Left ventricle myocardium inferior (tissue), 1 donor: Measurements from ENCODE around the gene CABLES1. TPM values are rescaled to one million over a fixed set of nuclear protein-coding genes. Genes with fewer than 3 reads are reported as not detected.
"Not testable (repeated sequence)": the region's sequence is repeated elsewhere in the genome, so short reads cannot be mapped to it uniquely, and the experiment has no call there.

ENCODE experiments used
- DNase-seq: peaks from one replicate; pipeline ENCODE4 v3.0.0-alpha.2; 2020
- H3K27ac ChIP-seq: fragments of 200-600 bp; replicated peaks from 2 replicates; pipeline ENCODE4 v1.8.0; 2021
- H3K27me3 ChIP-seq: fragments of 200-600 bp; 2 replicates; pipeline ENCODE4 v1.8.0; 2021; ENCODE audit warnings: low read depth
- H3K36me3 ChIP-seq: fragments of 200-600 bp; 2 replicates; pipeline ENCODE4 v1.8.0; 2021
- H3K4me1 ChIP-seq: fragments of 200-600 bp; 2 replicates; pipeline ENCODE4 v1.8.0; 2021
- H3K4me3 ChIP-seq: fragments of 200-600 bp; 2 replicates; pipeline ENCODE4 v1.8.0; 2021; ENCODE audit warnings: mild to moderate bottlenecking, moderate library complexity
- H3K9me3 ChIP-seq: fragments of 200-600 bp; replicated peaks from 2 replicates; pipeline ENCODE4 v1.8.0; 2021
- intact Hi-C: fragments of 100-400 bp; cut with micrococcal nuclease; formaldehyde crosslinking; loops from one replicate; pipeline ENCODE4 v1.11.0; 2022
- total RNA-seq: library from RNA; stranded (reverse); fragmentation: NEBNext Ultra II Directional; extraction: Animal tissue kit (Norgen Biotek cat#: 25700); gene quantifications from one replicate; pipeline ENCODE4 v1.2.1, GENCODE V29; 2021
- TF ChIP-seq, protein P1 (sequence below): fragments of 200-600 bp; IDR thresholded peaks from 2 replicates; pipeline ENCODE4 v1.8.0; 2021; ENCODE audit warnings: antibody characterized with exemption, mild to moderate bottlenecking, borderline replicate concordance
- donor health status: DM: no; HTN: yes; CAD: no; lungs with severe emphysema.

CABLES1 gene
- total RNA-seq, 1 donor from 2014 or later = 2.7 TPM

DNA sequence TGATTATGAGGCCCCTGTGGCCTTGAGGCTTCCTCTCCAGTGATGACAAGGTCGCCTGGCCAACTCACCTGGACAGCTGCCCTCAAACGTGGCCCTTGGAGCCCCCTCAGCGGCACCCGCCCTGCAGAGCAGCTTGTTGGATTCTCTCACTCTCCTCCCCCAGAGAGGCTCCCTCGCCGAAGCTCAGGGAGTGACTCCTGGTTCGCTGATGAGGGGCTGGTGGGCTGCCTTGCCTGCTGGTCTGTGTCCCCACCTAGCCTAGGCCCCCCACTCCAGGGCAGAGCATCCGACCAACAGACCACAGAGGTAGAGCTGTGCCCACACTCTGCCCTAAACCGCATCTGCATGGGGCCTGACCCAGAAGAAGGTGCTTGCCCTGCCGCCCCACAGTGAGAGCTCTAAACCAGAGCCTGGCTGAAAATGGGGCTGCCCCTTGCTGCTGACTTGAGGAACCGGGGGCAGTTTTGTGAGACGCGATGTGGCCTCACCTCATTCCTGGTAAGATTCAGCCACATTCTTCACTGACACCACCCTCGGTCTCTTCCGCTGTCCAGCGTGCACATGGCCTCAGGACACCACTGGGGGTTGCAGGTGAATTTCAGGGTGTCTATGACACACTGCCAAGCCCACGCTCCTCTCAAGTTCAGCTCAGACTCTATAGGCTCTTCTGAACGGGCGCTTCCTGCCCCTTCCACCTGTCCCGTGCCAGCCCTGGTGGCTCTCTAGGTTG is 131.6 kb downstream of the CABLES1 start:
- Histone ChIP-seq H3K9me3 (peaks cover 22% of the 10 kb centered on the region), H3K27me3 (no peaks in the 10 kb centered on the region), H3K36me3 (peaks cover 10% of the 10 kb centered on the region), H3K27ac (no peak overlapping the region), H3K4me3 (no peak overlapping the region), H3K4me1 (peaks cover 8% of the 10 kb centered on the region)
- intact Hi-C loops = no loop called here
- no peak for DNase-seq
- TF ChIP-seq, protein P1, sequence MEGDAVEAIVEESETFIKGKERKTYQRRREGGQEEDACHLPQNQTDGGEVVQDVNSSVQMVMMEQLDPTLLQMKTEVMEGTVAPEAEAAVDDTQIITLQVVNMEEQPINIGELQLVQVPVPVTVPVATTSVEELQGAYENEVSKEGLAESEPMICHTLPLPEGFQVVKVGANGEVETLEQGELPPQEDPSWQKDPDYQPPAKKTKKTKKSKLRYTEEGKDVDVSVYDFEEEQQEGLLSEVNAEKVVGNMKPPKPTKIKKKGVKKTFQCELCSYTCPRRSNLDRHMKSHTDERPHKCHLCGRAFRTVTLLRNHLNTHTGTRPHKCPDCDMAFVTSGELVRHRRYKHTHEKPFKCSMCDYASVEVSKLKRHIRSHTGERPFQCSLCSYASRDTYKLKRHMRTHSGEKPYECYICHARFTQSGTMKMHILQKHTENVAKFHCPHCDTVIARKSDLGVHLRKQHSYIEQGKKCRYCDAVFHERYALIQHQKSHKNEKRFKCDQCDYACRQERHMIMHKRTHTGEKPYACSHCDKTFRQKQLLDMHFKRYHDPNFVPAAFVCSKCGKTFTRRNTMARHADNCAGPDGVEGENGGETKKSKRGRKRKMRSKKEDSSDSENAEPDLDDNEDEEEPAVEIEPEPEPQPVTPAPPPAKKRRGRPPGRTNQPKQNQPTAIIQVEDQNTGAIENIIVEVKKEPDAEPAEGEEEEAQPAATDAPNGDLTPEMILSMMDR = no peak

DNA sequence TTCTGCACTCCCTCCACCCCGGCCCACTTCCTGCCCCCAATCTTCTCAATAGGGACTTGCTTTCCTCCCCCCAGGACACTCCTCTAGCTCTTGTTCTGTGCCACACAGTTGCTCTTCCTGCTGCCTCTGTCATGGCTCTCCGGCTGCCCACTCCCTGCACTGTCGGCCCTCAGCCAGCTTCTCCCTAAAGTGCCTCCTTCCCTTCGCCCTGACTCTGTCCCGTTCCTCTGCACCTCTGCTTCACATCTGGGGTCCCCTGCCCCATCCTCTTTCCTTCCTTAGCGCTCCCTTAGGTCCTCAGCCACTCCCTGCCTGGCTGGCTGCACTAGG is 132.1 kb downstream of the CABLES1 start:
- Histone ChIP-seq H3K9me3 (peaks cover 22% of the 10 kb centered on the region), H3K27me3 (no peaks in the 10 kb centered on the region), H3K4me1 (peaks cover 8% of the 10 kb centered on the region), H3K4me3 (no peak overlapping the region), H3K27ac (no peak overlapping the region), H3K36me3 (peaks cover 10% of the 10 kb centered on the region)
- no peak for DNase-seq
- TF ChIP-seq, protein P1 = no peak
- intact Hi-C loops = no loop called here

DNA sequence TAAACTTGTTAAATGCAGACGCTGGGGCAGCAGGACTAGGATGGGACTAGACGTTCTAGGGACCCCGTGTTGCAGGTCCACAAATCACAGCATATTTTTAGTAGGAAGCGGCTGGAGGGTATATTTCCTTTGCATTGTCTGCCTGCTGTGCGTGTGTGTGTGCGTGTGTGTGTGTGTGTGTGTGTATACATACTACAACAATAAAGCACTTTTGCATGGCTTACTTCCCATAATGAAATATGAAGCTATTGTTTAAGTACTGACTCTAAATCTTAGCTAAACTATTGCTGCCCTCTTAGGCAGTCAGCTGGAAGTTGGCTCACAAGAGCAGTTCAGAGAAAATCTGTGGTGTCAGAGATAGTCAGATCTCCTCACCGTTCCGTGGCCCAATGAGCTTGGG is 133.4 kb downstream of the CABLES1 start:
- Histone ChIP-seq H3K4me1 (peaks cover 8% of the 10 kb centered on the region), H3K9me3 (peaks cover 22% of the 10 kb centered on the region), H3K36me3 (peaks cover 10% of the 10 kb centered on the region), H3K27me3 (no peaks in the 10 kb centered on the region), H3K4me3 (no peak overlapping the region), H3K27ac (no peak overlapping the region)
- TF ChIP-seq, protein P1 = no peak
- no peak for DNase-seq
- intact Hi-C loops = no loop called here

DNA sequence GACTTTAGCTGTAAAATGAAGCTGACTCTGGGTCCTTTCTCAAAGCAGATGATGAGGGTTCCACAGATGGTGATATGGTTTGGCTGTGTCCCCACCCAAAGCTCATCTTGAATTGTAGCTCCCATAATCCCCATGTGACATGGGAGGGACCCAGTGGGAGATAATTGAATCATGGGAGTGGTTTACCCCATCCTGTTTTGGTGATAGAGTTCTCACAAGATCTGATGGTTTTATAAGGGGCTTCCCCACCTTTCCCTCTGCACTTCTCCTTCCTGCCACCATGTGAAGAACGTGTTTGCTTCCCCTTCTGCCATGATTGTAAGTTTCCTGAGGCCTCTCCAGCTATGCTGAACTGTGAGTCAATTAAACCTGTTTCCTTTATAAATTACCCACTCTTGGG is 133.8 kb downstream of the CABLES1 start:
- H3K36me3 ChIP-seq, H3K4me3 ChIP-seq, intact Hi-C loops: not testable (repeated sequence)

DNA sequence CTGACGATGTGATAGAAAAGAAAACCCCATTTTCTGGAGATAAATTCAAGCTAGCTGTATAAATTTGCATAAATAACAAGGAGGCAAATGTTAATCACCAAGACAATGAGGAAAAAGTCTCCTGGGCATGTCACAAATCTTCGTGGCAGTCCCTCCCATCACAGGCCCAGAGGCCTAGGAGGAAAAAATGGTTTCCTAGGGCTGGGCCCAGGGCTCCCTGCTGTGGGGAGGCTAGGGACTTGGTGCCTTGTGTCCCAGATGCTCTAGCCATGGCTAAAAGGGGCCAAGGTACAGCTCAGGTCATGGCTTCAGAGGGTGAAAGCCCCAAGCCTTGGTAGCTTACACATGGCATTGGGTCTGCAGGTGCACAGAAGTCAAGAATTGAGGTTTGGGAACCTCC is 134.6 kb downstream of the CABLES1 start:
- H3K9me3 ChIP-seq = peaks cover 22% of the 10 kb centered on the region
- H3K4me1 ChIP-seq = peaks cover 8% of the 10 kb centered on the region
- H3K27ac ChIP-seq = no peak overlapping the region
- intact Hi-C loops = no loop called here
- H3K4me3 ChIP-seq = no peak overlapping the region
- TF ChIP-seq, protein P1 = no peak
- H3K27me3 ChIP-seq = no peaks in the 10 kb centered on the region
- no peak for DNase-seq
- H3K36me3 ChIP-seq = peaks cover 10% of the 10 kb centered on the region

More for the DNA sequence above, 133.8 kb downstream of the CABLES1 start:
- not testable (repeated sequence) for H3K4me1 ChIP-seq, H3K27ac ChIP-seq, DNase-seq, H3K27me3 ChIP-seq
- peaks cover 22% of the 10 kb centered on the region for H3K9me3 ChIP-seq

DNA sequence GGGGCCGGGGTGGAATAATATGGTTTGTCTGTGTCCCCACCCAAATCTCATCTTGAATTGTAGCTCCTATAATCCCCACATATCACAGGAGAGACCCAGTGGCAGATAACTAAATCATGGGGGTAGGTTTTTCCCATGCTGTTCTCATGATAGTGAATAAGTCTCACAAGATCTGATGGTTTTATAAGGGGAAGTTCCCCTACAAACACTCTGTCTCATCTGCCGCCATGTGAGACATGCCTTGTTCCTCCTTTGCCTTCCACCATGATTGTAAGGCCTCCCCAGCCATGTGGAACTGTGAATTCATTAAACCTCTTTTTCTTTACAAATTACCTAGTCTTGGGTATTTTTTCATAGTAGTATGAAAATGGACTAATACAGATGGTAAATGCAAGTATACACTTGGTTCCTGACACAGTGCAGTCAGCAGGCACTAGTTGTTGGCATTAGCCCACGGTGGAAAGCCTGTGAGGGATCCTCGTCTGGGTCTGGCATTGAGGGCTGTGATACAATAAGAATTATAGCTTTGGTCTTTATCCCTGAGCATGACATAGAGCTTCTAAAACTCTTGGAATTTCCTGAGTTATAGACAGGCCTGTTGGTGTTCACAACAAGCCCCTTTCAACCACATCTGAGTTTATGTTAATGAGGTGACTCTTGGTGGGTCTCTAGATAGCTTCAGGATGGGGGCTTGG is 135.8 kb downstream of the CABLES1 start:
- Histone ChIP-seq H3K4me3 (no peak overlapping the region), H3K36me3 (peaks cover 10% of the 10 kb centered on the region), H3K27ac (no peak overlapping the region), H3K27me3 (no peaks in the 10 kb centered on the region), H3K9me3 (peaks cover 22% of the 10 kb centered on the region), H3K4me1 (peaks cover 11% of the 10 kb centered on the region)
- intact Hi-C loops = no loop called here
- TF ChIP-seq, protein P1 = no peak
- DNase-seq = no peak
